ENCODE results near the gene CDH4. TPM values are rescaled to one million over a fixed set of nuclear protein-coding genes. Genes with fewer than 3 reads are reported as not detected.
A peak's percentile ranks its signal among the peaks of the same experiment; 100 is the strongest.
"Not testable (repeated sequence)": the region's sequence is repeated elsewhere in the genome, so short reads cannot be mapped to it uniquely, and the experiment has no call there.

The CDH4 gene
- total RNA-seq, 1 experiment from 2014 or later, result 5.3 TPM

DNA sequence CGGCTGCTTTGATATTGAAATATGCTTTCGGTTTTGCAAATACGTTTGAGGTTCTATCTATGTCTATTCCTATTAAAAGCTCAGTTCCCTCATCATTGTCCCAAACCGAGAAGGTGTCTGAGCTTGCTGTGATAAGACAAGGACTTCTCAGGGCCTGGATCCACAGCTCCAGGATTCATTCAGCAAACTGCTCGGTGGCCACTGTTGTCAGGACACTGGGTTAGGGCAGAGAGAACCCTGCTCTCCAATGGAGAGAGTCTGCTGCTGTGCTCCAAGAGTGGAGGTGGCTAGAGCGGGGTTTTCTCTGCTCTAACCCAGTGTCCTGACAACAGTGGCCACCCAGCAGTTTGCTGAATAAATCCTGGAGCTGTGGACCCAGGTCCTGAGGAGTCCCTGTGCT, 198.5 kb downstream of the CDH4 start (continued):
- TF ChIP-seq, protein P1, sequence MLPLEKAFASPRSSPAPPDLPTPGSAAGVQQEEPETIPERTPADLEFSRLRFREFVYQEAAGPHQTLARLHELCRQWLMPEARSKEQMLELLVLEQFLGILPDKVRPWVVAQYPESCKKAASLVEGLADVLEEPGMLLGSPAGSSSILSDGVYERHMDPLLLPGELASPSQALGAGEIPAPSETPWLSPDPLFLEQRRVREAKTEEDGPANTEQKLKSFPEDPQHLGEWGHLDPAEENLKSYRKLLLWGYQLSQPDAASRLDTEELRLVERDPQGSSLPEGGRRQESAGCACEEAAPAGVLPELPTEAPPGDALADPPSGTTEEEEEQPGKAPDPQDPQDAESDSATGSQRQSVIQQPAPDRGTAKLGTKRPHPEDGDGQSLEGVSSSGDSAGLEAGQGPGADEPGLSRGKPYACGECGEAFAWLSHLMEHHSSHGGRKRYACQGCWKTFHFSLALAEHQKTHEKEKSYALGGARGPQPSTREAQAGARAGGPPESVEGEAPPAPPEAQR (CRISPR knock-in tag; IDR thresholded peaks at IDR 0.05), result no peak
- TF ChIP-seq, protein P2, sequence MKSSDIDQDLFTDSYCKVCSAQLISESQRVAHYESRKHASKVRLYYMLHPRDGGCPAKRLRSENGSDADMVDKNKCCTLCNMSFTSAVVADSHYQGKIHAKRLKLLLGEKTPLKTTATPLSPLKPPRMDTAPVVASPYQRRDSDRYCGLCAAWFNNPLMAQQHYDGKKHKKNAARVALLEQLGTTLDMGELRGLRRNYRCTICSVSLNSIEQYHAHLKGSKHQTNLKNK (CRISPR knock-in tag; IDR thresholded peaks at IDR 0.05), result no peak
- TF ChIP-seq ZNF396 (CRISPR knock-in tag; IDR thresholded peaks at IDR 0.05; ENCODE audit: borderline replicate concordance), result no peak

DNA sequence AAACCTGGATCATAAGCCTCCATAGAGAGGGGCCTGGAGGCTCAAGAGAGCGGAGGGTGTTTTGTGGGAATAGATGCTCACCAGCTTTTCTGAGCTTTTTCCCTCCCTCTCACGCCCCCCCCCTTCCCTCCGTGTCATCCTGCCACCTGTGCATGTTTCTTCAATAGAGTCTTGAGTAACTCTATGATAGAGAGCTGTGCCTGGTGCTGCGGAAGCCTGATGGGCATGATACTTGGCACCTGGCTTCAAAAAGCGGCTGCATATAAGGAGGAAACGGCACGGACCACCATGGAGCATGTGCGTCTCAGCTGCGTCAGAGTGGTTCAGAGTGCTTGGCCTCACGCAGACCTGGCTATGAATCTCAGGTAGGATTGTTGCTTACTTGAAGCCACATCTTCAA, 198.9 kb downstream of the CDH4 start:
- no peak for DNase-seq (ENCODE audit: low spot score)
- Mint-ChIP-seq H3K27ac (no peak overlapping the region), H3K36me3 (no peaks in the 10 kb centered on the region), H3K4me3 (no peak overlapping the region), H3K4me1 (peaks cover 67% of the 10 kb centered on the region), H3K27me3 (ENCODE audit: low read depth) (no peaks in the 10 kb centered on the region), H3K9me3 (0 out of 2 replicates have a peak, but pooled peaks cover 5% of the 10 kb centered on the region)
- ChIA-PET CTCF (no interaction called here), POLR2A (no interaction called here)
- ATAC-seq, result no peak
- TF ChIP-seq GTF2I (CRISPR knock-in tag; conservative IDR thresholded peaks at IDR 0.05) (no peak), ZNF121 (CRISPR knock-in tag; IDR thresholded peaks at IDR 0.05) (no peak), ZNF671 (CRISPR knock-in tag; IDR thresholded peaks at IDR 0.05) (no peak), FOXP1 (CRISPR knock-in tag; IDR thresholded peaks at IDR 0.05; ENCODE audit: borderline replicate concordance) (no peak), FOXJ3 (CRISPR knock-in tag; IDR thresholded peaks at IDR 0.05; ENCODE audit: borderline replicate concordance) (no peak)

DNA sequence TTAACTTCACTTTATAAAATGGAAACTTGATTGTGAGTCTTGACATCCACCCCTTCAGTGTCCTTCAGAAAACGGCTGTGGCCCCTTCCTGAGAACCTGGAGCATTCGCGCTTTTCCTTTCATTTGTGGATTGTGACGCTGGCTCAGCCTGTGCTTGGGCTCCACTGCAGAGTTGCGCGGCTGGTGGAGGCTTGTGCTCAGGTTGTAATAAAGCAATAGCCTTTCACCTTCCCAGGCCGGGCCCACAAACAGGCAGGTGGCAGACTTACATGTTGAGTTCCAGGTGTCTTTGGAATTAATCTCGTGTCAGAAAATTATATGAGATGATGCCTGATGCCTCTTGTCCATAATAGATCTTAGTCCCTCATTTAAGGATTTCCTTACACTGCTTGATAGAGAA, 199.9 kb downstream of the CDH4 start:
- Mint-ChIP-seq H3K4me1 (peaks cover 62% of the 10 kb centered on the region), H3K4me3 (no peak overlapping the region), H3K27me3 (ENCODE audit: low read depth) (peaks cover 6% of the 10 kb centered on the region), H3K9me3 (peaks cover 11% of the 10 kb centered on the region), H3K36me3 (no peaks in the 10 kb centered on the region), H3K27ac (no peak overlapping the region)
- DNase-seq (ENCODE audit: low spot score) (no peak), ATAC-seq (no peak)
- ChIA-PET CTCF (interaction anchor here (1.0 kb wide), 1 partner anchor 16 kb away, joined by 3 read pairs; no protein-coding TSS in a partner anchor), POLR2A (no interaction called here)
- TF ChIP-seq, protein P3, sequence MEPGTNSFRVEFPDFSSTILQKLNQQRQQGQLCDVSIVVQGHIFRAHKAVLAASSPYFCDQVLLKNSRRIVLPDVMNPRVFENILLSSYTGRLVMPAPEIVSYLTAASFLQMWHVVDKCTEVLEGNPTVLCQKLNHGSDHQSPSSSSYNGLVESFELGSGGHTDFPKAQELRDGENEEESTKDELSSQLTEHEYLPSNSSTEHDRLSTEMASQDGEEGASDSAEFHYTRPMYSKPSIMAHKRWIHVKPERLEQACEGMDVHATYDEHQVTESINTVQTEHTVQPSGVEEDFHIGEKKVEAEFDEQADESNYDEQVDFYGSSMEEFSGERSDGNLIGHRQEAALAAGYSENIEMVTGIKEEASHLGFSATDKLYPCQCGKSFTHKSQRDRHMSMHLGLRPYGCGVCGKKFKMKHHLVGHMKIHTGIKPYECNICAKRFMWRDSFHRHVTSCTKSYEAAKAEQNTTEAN (CRISPR knock-in tag; IDR thresholded peaks at IDR 0.05), result no peak
- no peak for TF ChIP-seq GTF2I (CRISPR knock-in tag; conservative IDR thresholded peaks at IDR 0.05)
- TF ChIP-seq, protein P4, sequence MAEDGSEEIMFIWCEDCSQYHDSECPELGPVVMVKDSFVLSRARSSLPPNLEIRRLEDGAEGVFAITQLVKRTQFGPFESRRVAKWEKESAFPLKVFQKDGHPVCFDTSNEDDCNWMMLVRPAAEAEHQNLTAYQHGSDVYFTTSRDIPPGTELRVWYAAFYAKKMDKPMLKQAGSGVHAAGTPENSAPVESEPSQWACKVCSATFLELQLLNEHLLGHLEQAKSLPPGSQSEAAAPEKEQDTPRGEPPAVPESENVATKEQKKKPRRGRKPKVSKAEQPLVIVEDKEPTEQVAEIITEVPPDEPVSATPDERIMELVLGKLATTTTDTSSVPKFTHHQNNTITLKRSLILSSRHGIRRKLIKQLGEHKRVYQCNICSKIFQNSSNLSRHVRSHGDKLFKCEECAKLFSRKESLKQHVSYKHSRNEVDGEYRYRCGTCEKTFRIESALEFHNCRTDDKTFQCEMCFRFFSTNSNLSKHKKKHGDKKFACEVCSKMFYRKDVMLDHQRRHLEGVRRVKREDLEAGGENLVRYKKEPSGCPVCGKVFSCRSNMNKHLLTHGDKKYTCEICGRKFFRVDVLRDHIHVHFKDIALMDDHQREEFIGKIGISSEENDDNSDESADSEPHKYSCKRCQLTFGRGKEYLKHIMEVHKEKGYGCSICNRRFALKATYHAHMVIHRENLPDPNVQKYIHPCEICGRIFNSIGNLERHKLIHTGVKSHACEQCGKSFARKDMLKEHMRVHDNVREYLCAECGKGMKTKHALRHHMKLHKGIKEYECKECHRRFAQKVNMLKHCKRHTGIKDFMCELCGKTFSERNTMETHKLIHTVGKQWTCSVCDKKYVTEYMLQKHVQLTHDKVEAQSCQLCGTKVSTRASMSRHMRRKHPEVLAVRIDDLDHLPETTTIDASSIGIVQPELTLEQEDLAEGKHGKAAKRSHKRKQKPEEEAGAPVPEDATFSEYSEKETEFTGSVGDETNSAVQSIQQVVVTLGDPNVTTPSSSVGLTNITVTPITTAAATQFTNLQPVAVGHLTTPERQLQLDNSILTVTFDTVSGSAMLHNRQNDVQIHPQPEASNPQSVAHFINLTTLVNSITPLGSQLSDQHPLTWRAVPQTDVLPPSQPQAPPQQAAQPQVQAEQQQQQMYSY (CRISPR knock-in tag; IDR thresholded peaks at IDR 0.05), result no peak

DNA sequence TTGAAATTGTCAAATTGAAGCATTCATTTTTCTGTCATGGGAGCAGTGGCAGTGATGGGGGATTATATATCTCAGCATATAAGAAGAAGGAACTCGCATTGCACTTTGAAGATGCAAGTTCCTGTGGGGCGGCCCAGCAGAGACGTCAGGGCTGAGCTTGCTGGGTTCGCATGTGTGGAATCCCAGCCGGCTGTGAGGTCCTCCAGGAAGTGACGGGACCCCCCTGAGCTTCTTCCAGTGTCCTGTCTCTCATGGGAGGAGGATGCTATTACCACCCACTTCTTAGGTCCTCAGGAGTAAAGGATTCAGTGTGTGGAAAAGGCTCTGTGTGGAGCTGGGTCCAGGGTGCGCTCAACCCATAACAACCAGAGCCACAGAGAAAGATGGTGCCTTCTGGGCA, 201.2 kb downstream of the CDH4 start:
- DNase-seq (ENCODE audit: low spot score) (no peak), ATAC-seq (no peak)
- TF ChIP-seq ELF4 (CRISPR knock-in tag; IDR thresholded peaks at IDR 0.05; ENCODE audit: low read depth) (no peak), OVOL2 (CRISPR knock-in tag; IDR thresholded peaks at IDR 0.05; ENCODE audit: borderline replicate concordance) (no peak), ZNF396 (CRISPR knock-in tag; IDR thresholded peaks at IDR 0.05; ENCODE audit: borderline replicate concordance) (no peak), ZNF416 (CRISPR knock-in tag; IDR thresholded peaks at IDR 0.05) (no peak)
- TF ChIP-seq, protein P5, sequence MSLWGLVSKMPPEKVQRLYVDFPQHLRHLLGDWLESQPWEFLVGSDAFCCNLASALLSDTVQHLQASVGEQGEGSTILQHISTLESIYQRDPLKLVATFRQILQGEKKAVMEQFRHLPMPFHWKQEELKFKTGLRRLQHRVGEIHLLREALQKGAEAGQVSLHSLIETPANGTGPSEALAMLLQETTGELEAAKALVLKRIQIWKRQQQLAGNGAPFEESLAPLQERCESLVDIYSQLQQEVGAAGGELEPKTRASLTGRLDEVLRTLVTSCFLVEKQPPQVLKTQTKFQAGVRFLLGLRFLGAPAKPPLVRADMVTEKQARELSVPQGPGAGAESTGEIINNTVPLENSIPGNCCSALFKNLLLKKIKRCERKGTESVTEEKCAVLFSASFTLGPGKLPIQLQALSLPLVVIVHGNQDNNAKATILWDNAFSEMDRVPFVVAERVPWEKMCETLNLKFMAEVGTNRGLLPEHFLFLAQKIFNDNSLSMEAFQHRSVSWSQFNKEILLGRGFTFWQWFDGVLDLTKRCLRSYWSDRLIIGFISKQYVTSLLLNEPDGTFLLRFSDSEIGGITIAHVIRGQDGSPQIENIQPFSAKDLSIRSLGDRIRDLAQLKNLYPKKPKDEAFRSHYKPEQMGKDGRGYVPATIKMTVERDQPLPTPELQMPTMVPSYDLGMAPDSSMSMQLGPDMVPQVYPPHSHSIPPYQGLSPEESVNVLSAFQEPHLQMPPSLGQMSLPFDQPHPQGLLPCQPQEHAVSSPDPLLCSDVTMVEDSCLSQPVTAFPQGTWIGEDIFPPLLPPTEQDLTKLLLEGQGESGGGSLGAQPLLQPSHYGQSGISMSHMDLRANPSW (CRISPR knock-in tag; conservative IDR thresholded peaks at IDR 0.05; ENCODE audit: low read depth), result no peak
- TF ChIP-seq, protein P6, sequence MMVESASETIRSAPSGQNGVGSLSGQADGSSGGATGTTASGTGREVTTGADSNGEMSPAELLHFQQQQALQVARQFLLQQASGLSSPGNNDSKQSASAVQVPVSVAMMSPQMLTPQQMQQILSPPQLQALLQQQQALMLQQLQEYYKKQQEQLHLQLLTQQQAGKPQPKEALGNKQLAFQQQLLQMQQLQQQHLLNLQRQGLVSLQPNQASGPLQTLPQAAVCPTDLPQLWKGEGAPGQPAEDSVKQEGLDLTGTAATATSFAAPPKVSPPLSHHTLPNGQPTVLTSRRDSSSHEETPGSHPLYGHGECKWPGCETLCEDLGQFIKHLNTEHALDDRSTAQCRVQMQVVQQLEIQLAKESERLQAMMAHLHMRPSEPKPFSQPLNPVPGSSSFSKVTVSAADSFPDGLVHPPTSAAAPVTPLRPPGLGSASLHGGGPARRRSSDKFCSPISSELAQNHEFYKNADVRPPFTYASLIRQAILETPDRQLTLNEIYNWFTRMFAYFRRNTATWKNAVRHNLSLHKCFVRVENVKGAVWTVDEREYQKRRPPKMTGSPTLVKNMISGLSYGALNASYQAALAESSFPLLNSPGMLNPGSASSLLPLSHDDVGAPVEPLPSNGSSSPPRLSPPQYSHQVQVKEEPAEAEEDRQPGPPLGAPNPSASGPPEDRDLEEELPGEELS (CRISPR knock-in tag; IDR thresholded peaks at IDR 0.05), result no peak
- CTCF ChIA-PET, result interaction anchor here (1.0 kb wide), 1 partner anchor 17 kb away, joined by 3 read pairs; no protein-coding TSS in a partner anchor
- no peak overlapping the region for H3K27ac Mint-ChIP-seq
- H3K4me3 Mint-ChIP-seq, result no peak overlapping the region
- peaks cover 51% of the 10 kb centered on the region for H3K4me1 Mint-ChIP-seq
- peaks cover 11% of the 10 kb centered on the region for H3K9me3 Mint-ChIP-seq
- H3K27me3 Mint-ChIP-seq (ENCODE audit: low read depth), result peaks cover 6% of the 10 kb centered on the region
- POLR2A ChIA-PET, result no interaction called here
- no peaks in the 10 kb centered on the region for H3K36me3 Mint-ChIP-seq

DNA sequence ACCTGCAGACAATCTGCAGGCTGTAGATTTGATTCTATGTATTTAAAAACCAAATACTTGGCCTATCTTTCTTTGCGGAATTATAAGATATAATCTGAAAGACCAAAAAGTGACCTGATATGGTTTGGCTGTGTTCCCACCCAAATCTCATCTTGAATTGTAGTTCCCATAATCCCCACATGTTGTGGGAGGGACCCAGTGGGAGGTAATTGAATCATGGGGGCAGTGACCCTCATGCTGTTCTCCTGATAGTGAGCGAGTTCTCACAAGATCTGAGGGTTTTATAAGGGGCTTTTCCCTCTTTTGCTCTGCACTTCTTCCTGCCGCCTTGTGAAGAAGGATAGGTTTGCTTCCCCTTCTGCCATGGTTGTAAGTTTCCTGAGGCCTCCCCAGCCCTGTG, 201.6 kb downstream of the CDH4 start:
- 0 out of 2 replicates have a peak overlapping the region, but pooled peaks have one; percentile 29 for H3K27ac Mint-ChIP-seq
- POLR2A ChIA-PET, CTCF ChIA-PET: not testable (repeated sequence)

More for the DNA sequence above, 201.6 kb downstream of the CDH4 start:
- H3K4me1 Mint-ChIP-seq, result peaks cover 47% of the 10 kb centered on the region
- H3K9me3 Mint-ChIP-seq, result peaks cover 11% of the 10 kb centered on the region
- not testable (repeated sequence) for ATAC-seq; H3K27me3 Mint-ChIP-seq (ENCODE audit: low read depth); H3K4me3 Mint-ChIP-seq; DNase-seq (ENCODE audit: low spot score); H3K36me3 Mint-ChIP-seq
